NT2/D1 (cell line): ENCODE results near the gene TOM1L2.

Experiments used
- SUZ12 ChIP-seq: IDR thresholded peaks from 2 replicates; pipeline ENCODE4 v1.6.1; 2011; ENCODE audit not compliant: insufficient read length, insufficient read depth; ENCODE audit errors: extremely low read depth
- YY1 ChIP-seq: IDR thresholded peaks from 2 replicates; pipeline ENCODE4 v1.6.1; 2011; ENCODE audit not compliant: insufficient read length, insufficient read depth
- ZNF274 ChIP-seq: IDR thresholded peaks from 2 replicates; pipeline ENCODE4 v1.6.1; 2011; ENCODE audit warnings: mild to moderate bottlenecking, low read depth, low read length

GRCh38 chr17:17852930-17853329 is 119.3 kb downstream of the TOM1L2 start:
- no peak for TF ChIP-seq ZNF274
- no peak for TF ChIP-seq YY1
- no peak for TF ChIP-seq SUZ12
